Effector CD4-positive, alpha-beta T cell (primary cell): ENCODE data around the gene FCHSD2.
"Not testable (repeated sequence)": the region's sequence is repeated elsewhere in the genome, so short reads cannot be mapped to it uniquely, and the experiment has no call there.

ENCODE experiments used
- DNase-seq: peaks from one replicate; pipeline ENCODE4 v3.0.0-alpha.2; 2020

Gene FCHSD2

GRCh38 chr11:73055655-73056354, 86.3 kb downstream of the FCHSD2 start:
- no peak for DNase-seq

DNA sequence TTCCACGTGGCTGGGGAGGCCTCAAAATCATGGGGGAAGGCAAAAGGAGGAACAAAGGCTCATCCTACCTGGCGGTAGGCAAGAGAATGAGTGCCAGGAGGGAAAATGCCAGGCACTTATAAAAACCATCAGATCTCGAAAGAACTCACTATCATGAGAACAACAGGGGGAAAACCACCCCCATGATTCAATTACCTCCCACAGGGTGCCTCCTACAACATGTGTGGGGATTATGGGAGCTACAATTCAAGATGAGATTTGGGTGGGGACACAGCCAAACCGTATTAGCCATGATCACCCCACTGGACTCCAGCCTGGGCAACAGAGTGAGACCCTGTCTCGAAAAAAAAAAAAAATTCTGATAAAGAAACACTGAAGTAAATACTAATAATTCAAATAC, 87.1 kb downstream of the FCHSD2 start:
- DNase-seq = no peak

- no peak for DNase-seq
Observed at GRCh38 chr11:73053964-73054363, 88.2 kb downstream of the FCHSD2 start.

GRCh38 chr11:73048446-73048845, 93.7 kb downstream of the FCHSD2 start:
- DNase-seq = no peak

GRCh38 chr11:73047773-73048371, 94.2 kb downstream of the FCHSD2 start:
- DNase-seq = no peak

DNA sequence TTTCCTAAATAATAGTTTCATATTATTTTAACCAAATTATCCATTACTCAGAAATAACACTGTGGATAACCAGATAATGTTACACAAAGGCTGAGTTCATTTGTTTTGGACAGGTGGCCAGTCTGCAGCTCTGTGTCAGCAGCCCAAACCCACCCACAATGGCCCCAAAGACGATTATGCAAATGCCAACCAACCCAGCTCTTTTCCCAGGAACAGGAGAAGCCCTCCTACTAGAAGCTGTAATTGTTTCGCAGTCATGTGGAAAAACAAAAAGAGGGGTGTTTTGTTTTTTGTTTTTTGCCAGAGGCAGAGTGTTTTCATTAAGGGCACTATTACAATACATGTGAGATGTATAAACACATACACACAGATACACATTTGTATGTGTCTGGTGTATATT, 102.1 kb downstream of the FCHSD2 start:
- DNase-seq = no peak

DNA sequence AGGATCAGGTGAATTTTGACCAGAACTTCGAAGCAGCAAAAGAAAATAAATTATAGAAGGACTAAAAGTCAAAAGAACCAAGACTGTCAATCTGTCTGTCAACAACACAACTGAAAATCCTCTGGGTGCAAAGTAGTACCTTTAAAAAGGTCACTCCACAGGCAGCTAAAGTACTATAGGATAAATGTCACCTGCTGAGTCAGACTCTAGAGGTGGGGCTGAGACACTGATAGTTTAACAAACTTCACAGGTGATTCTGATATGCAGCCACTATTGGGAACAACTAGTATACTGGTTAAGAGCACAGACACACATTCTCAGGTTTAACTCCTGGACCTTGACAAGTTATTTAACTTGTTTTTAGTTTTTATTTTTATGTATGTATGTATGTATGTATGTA, 107.3 kb downstream of the FCHSD2 start:
- no peak for DNase-seq

DNA sequence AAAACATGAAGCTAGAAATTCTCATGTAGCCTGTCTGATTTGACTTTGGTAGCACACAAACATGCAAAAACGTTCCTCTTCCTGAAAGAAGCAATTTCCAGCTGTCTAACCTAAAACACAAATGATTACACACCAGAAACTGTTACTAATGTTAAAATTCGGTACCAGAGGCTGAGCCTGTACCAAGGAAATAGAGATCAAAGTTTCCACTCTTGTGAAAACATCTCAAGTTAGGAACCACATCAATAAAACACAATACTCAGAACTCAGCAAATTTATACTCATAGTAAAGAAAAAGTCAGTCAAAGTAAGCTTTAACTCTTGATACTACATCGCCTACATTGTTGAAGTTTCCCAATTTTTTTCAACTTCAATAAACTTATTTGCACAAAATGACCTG, 107.8 kb downstream of the FCHSD2 start:
- DNase-seq = no peak

GRCh38 chr11:73030130-73030529, 112.0 kb downstream of the FCHSD2 start:
- DNase-seq = no peak

GRCh38 chr11:73029403-73029802, 112.7 kb downstream of the FCHSD2 start:
- no peak for DNase-seq

GRCh38 chr11:73028611-73029010, 113.5 kb downstream of the FCHSD2 start:
- DNase-seq = no peak

DNA sequence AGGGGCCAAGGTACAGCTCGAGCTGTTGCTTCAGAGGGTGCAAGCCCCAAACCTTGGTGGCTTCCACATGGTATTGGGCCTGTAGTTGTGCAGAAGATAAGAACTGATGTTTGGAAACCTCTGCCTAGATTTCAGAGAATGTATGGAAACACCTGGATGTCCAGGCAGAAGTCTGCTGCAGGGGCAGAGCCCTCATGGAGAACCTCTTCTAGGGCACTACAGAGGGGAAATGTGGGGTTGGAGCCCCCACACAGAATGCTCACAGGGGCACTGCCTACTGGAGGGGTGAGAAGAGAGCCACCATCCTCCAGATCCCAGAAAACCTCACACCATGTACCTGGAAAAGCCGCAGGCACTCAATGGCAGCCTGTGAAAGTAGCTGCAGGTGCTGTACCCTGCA, 114.3 kb downstream of the FCHSD2 start:
- not testable (repeated sequence) for DNase-seq

- DNase-seq = no peak
Observed at GRCh38 chr11:73024639-73025038, 117.5 kb downstream of the FCHSD2 start.

DNA sequence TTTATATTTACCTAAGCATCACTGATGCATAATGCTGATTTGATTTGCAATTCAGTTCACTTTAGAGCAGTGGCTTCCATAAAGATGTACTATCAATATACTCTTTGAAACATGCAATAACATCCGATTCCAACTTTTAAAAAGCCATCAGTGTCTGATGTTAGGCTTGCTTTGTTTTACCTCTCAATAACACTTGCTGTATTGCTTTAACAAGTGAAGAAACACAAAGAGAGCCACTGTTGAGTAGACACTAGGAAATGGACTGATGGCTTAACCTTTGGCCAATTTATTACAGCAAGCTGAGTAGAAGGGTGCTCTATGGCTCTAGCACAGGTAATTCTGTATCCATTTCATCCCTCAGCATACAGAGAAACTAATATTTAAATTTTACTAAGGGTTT, 122.1 kb downstream of the FCHSD2 start:
- DNase-seq = no peak

DNA sequence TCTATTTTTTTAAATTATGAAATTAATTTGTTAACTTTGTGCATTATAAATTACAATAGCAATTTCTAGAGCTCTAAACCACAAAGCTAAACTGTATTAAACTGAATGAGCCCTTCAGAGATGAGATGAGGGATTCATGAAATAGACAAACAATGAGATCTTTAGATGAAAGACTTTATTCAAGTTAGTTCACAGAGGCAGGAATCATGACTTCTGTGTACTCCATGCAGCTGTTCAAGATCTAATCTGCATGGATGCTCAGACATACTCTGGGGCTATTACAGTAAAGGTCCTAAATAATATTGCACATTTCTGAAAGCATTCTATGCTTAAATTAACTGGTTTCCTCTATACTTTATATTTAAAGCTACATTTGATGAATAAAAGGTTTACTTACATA, 122.7 kb downstream of the FCHSD2 start:
- no peak for DNase-seq

GRCh38 chr11:73018856-73019255, 123.3 kb downstream of the FCHSD2 start:
- no peak for DNase-seq

DNA sequence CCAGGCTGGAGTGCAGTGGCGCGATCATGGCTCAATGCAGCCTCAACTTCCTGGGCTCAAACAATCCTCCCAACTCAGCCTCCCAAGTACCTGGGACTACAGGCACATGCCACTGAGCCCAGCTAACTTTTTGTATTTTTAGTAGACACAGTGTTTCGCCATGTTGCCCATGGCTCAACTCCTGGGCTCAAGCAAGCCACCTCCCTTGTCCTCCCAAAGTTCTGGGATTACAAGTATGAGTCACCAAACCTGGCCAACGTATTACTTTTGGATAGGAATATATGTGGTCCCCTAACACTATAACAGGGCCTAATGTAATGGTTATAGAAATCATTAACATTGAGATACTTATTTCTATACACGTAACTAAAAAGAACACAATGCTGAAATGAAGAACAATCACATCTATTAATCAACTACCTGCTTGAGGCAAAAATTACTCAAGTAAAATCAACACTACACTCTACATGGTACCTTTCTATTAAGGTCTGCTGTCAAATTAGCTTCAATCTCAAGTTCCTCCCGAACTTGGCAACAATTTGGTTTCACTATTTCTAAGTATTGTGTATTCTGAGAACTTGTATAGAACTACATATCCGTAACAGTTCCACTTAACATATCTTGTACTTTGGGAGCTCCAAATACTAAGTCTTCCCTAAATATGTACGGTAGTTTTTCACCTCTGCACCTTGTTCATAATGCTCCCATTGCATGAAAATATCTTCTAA, 124.9 kb downstream of the FCHSD2 start:
- no peak for DNase-seq

- no peak for DNase-seq
Observed at GRCh38 chr11:73013021-73013420, 129.1 kb downstream of the FCHSD2 start.

- DNase-seq = no peak
Observed at GRCh38 chr11:73012121-73012863, 129.8 kb downstream of the FCHSD2 start.

DNA sequence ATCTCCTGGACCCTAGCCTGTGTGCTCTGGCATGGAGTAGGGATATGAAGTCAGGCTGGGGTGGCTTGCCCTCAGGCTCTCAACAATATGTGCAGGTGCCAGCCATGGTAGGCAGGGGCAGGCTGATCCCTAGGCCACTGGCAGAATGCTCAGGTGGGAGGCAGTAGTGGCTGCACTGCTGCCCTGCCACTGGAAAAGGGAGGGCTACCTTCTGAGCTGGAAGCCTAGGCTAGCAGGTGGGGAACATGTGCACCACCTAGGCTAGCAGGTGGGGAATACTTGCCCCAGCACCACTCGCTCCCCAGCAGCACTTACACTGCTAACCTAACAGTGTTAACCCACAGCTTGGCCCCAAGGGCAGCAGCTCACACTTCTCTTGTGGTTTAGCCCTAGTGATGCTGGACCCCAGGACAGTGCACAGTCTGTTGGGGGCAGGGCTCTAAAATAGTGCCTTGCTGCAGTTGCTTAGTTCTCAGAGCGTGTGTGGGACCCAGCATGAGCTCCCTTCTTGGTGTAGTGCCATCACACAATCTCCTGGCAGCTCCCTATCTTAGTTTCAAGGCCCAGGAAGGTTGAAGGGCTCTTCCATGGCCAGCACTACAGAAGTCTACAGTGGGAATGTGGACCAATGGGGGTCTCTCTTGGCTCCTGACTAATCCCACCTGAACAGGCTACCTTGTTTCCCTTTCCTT, 130.8 kb downstream of the FCHSD2 start:
- DNase-seq = no peak

GRCh38 chr11:73009972-73010371, 132.1 kb downstream of the FCHSD2 start:
- DNase-seq = no peak

GRCh38 chr11:73004088-73004487, 138.0 kb downstream of the FCHSD2 start:
- DNase-seq = no peak

DNA sequence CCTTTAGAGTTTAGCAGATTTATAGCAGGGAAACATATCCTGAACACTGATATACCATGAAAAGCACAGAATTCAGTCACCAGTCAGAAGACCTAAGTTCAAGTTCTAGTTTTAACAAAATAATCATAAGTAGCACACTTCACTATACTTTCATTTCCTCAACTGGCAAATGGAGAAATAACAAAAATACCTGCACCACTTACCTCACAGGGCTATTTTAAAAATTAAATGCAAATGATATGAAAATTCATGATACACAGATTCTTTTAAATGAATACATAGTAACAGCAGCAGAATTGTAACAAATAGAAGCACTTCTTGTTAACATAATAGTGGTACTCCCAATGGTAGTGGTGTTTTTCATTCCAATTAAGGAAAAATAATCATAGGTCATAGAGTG, 139.0 kb downstream of the FCHSD2 start:
- DNase-seq = no peak
